Activated CD4-positive, alpha-beta T cell treated with anti-CD3 and anti-CD28 coated beads, Interleukin-2, amount 50 U/mL, for 1 hour (primary cell): ENCODE measurements around the gene PRKG1.

Experiments used
- DNase-seq: peaks from one replicate; pipeline ENCODE4 v3.0.0-alpha.2; 2020

PRKG1 gene

DNA sequence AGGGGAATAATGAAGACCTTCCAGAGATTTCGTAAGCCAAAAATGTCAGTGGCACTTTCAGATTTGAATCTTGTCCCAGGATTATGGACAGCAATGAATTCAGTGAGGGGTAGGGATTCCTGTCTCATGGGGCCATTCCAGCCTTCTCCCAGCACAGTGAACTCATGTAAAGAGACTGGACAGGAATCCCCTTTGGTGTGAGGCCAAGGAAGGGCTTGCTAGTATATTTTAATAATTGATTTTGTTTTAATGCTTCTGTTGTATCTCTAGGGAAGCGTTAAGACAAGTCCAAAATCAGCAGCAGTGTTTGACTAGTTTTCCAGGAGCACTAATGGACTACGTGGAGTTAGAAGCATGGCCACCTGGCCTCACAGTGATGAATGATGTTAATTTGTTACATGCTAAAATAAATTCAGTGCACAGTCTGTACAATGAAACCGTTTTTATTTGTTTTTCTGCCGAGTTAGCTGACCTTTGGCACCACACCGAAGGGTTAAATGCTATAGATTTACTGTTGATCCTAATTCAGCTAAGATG is 1025.8 kb downstream of the PRKG1 start:
- no peak for DNase-seq

DNA sequence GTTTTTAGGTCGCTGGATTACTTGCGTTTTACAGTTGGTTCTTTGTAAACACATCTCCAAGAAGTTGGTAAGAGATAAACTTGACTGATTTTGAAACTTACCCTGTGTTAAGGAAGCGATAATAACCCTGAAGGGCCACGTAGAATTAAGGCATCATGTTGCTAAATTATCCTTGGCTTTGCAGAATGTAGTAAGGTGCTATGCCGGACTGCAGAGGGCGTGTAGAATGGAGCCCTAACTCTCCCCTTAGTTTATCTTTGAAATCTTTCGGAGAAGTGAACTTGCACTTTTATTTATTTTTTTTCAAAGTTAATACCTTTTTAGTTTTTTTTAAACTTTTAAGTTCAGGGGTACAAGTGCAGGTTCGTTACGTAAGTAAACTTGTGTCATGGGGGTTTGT is 1031.0 kb downstream of the PRKG1 start:
- DNase-seq: no peak

DNA sequence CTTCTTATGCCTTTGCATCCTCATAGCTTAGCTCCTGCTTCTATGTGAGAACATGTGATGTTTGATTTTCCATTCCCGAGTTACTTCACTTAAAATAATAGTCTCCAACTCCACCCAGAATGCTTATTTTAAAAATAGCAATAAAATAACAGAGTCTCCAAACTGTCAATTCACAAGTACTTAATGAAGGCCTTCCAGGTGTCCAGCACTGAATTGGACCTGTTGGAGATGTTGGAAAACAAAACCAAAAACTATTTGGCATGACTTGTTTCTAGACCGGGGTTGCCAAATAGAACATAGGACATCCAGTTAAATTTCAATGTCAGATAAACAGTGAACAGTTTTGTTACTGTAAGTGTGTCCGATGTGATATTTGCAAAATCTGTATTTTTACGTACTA is 1031.7 kb downstream of the PRKG1 start:
- no peak for DNase-seq

DNA sequence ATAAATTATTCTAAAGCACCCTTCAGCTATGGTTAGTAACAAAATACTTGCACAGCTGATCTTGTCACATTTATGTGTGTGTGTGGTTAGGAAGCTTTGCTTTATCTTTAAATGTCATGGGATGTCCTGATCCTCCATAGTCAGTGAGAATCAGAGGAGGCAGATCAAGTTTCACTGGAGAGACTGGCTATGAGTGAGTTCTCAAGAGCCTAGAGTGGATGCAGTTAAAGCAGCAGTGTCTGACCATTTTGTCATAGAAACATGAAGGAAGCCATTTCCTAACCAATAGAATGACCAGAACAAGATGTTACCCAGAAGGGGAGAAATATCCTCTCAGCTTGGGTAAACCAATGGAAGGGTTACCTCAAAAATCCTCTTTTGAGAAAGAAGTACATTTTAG is 1032.6 kb downstream of the PRKG1 start:
- no peak for DNase-seq

DNA sequence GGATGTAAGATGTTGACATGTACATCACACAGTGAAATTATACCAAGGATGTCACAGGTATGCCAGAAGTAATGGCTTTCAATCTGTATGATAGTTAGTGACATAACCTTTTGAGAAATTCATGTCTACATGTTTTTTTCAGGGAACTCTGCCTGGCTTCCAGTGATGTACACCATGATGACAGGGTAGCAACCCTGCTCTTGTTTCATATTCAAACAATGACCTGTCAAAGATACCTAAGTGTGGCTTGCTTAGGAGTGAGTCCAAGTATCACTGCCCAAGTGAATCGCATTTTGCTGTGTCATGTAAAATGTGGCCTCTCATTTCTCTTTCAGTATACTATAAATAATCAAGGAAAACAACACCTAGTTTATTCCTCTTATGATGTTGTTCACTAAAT is 1033.9 kb downstream of the PRKG1 start:
- no peak for DNase-seq

DNA sequence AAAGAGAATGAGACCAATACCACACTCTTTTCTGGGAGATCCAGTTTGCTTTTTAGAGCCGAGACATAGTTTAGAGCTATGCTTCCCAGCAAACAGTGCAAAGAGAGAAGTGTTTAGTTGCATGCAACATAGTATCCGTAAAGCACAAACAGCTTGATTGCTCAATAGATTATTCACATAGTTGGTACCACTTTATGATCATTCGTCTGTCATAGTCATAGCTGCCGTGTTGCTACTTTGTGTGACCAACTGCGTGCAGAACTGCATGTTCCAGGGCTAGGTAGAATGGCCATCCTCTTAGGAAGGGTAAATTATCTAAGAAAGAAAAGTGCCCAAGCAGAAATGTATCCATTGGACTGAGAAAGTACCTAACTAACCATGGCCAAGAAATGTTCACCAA is 1036.3 kb downstream of the PRKG1 start:
- DNase-seq: no peak

DNA sequence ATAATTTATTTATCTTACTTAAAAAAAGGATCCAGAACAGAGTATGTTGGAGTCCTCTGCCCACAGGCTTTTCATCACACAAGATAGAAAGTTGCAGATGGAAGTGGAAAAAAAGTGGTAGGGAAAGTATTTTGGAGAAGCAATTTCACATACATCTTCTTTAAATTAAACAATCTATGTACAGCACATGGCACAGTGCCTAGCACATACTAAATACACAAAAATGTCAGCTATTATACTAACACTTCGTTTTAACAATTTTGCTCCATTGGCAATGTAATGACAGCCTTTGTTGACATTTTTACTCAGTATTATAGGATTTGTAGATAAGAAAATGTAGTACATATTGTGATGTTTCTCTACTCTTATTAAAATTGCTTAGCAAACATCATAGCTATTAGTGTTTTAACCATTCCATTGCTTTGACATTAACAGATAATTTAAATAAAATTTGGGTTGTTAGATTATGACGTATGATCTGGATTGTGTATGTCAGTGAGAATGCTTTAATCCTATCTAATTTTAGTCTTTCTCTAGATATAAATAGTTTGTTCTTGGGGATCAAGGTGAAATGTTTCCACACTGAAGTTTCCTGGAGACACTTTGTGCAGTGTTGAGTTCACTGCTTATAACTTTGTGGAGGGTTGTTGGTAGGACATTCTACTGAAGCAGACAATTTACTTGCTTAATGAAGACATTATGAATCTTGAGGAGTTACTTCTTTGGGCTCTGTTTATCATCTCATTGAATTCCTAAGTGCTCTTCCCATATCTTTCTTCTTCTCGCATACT is 1037.0 kb downstream of the PRKG1 start:
- DNase-seq: no peak

DNA sequence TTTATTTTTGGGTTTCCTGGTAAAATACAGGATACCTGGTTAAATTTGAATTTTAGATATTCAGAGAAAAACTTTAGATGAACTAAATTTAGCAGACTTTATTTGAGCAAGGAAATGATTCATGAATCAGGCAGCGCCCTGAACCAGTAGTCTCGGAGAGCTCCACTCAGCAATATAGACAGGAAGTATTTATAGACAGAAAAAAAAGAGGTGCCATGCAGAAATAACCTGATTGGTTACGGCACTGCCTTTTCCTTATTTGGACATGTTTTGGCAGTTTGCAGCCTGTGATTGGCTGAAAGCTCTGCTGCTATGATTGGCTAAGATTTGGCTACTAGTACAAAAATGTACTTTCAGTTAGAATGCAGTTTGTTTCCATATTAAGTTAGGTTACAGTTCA is 1041.5 kb downstream of the PRKG1 start:
- no peak for DNase-seq

DNA sequence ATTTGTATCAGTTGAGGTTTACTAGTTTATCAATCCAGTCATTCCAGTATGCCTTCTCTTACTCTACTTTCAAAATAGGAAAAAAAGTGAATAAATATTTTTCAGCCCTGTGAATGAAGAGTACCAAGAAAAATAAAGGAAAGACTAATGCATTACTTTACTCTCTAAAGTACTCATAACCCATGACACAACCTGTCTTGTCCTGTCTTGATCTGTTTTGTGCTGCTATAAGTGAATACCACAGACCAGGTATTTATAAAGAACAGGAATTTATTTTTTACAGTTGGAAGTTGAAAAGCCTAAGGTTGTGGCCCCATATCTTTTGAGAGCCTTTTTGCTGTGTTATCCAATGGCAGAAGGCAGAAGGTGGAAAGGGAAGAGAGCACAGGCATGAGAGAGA is 1045.2 kb downstream of the PRKG1 start:
- DNase-seq: no peak

DNA sequence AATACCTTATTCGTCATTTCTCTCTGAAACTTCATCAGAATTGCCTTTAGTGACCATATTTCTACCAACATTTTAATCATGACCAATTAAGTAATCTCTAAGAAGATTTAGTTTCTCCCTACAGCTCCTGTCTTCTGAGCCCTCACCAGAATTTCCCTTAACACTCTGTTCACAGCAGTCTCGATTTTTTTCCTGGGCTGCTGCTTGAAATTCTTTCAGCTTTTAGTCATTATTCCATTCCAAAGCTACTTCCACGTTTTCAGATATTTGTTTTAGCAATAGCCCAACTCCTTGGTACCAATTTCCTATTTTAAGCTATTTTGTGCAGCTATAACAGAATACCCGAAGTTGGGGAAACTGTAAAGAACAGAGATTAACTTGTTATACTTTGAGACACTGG is 1047.4 kb downstream of the PRKG1 start:
- no peak for DNase-seq

DNA sequence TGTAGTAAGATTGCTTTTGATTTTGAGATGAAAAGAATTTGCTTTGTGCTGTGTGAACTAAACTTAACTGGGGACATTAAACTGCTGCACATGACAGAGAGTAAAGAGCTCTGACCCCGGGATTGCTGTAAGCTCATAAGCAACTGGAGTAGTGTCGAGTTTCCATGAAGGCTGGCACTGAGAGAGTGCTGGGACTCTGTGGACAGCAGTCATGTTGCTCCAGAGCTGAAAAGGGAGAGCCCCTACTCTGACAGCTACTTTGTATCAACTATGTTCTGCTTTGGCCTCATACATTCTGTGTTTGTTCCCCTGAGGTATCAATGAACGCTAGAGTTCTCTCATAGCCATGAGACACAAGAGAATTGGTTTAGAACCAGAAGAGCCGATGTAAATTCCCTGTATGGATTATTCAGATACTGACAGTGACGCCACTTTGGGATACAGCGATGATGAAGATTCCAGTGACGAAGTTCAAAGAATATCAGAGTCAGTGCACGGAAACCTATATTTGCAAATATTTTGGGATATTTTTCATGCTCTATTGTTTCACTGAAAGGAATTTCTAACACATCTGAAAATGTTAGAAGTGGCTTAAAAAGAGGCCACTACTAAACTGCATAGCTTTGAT is 1053.9 kb downstream of the PRKG1 start:
- DNase-seq: no peak

DNA sequence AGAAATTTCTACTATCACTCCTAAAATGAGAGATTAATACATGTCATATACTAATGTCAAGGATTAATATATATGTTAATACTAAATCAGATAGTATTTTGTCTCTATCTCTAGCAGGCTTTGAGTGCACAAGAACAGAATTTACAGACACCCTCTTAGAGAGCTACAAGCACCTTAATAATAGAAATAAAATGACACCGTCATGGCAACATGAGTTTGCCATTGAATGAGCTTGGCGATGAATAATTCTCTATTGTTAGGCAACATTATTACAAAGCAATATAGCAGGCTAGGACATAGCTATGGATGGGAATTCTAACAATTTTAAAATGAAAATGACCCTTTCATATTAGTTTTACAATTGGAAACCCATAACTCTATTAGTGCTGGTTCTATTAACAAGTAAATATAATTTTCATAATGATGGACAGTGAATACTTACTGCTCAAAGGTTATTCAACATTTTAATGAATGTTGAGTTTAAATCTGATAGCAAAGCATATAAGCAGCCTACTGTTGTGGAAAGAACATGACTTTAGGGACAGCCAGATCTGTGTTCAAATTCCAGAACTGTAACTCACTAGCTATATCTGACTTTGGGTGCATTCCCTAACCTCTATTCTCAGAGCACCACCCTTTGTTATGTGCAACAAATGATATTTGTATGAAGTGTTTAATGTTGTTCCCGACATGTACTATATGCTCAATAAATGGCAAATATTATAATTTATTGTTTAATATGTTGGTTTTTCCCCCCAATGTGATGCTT is 1055.3 kb downstream of the PRKG1 start:
- DNase-seq: no peak

DNA sequence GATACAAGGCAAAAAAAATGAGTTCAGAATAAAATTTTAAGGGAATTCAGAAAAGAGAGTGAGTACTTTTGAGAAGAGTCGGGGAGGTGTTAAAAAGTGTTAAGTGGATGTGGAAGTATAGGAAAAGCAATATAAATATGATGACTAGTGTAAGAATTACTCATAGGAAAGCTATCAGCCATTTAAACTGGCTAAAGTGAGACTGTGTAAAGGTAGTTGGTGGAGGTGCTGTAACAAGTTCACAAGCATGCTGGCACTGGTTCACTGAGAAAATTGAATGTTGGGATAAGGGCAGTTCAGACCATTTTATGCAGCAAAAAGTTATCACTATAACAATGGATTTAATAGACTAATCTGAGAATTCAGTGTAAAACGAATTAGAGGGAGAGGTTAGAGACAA is 1060.8 kb downstream of the PRKG1 start:
- DNase-seq: no peak

DNA sequence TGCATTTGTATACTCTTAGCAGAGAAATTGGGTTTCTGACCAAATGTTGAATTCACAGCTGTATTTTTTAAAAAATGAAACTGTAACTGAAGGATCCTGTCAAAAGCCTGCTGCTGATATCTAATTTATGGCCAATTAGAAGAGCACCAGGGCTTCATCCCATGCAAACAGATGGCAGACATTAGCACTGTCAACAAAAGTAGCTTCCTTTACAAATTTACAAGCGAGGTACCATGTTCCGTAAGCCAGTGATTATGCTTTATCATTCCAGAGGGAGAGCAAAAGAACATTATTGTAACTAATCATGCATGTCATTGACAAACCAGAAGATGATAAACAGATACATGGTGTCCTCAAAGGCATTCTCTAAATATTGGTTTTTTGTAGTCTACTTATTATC is 1062.6 kb downstream of the PRKG1 start:
- no peak for DNase-seq

DNA sequence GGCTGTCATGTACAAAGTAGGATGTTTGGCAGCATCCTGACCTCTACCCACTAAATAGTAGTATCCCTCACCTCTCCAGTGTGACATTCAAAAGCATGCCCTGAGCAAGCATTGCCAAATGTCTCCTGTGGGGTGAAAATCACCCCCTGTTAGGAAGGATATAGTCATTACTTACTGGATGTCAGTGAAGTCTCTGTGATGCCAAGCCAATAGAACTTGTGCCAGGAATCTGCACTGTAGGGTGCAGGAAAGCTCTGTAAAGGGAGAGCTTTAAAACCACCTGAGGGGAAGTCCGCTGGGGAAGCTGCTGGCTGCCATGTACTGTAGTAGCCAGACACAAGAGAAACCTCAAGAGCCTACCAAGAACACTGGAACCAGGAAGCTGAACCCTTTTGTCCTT is 1069.1 kb downstream of the PRKG1 start:
- no peak for DNase-seq

DNA sequence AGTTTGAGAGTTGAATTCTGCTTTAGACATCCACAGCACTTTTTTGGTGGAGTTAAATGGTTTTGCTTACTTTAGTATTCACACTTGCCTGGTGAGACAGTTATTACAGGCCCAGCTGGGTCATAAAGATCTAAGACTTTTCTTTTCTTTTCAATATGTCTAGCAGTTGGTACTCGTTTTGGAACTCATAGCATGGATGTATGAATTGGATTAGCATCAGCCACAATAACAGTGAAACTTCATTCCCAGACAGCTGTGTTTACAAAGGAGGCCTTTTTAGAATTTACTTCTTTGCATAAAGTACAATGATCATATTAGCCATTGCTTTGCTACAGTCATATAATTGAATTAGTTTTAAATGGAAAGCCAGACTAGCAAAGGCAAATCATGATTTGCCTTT is 1071.3 kb downstream of the PRKG1 start:
- no peak for DNase-seq

DNA sequence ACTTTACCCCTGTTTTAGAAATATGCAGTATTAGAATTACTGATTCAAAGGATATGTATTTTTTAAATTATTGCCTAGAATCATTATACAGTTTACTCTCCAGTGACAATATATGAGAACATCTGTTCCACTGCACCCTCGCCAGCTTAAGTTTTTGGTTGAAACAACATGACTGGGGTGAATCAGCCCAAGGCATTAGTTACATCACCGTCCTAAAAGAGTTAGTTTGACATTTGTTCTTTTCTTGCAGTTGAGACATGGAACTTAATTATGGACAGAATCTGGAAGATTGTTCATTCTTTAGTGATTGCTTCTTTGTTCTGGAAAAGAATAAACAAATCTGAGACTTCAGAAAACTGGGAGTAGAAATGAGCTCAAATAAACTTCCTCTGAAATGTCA is 1072.5 kb downstream of the PRKG1 start:
- DNase-seq: no peak

DNA sequence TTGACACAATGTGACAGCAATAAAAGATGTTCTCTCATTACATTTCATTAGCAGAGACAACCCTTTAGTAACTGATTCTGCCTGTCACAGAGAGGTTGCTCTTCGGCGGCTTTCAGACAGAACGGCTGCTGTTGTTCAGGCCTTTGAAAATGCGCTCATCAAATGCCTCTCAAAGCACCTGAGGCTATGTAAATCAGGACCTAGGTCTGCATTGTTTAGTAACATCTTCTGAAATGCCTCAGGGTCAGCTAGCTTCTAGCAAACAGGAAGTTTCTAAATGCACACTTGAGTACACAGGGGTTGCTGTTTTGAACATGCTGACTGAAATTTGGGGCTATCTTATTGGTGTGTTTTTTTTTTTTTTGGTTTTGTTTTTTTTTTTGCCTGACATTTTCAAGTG is 1096.5 kb downstream of the PRKG1 start:
- DNase-seq: no peak

DNA sequence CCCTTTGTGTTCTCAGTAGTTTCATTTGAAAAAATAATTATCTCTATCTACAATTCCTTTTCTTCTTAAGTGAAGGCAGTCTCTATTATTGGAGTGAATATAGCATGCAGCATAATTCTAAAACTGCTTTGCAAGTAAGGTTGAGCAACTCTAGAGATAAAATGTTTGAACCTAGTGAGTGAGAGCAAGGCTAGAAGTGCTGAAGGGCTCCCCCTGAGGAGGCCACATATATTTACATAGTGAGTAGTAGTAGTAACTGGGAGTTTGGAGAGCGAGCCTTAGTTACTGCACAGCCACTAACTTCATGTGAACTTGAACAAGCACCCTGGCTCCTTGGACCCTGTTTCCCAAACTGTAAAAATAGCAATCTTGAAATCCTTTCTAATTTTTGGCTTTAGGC is 1098.3 kb downstream of the PRKG1 start:
- no peak for DNase-seq

DNA sequence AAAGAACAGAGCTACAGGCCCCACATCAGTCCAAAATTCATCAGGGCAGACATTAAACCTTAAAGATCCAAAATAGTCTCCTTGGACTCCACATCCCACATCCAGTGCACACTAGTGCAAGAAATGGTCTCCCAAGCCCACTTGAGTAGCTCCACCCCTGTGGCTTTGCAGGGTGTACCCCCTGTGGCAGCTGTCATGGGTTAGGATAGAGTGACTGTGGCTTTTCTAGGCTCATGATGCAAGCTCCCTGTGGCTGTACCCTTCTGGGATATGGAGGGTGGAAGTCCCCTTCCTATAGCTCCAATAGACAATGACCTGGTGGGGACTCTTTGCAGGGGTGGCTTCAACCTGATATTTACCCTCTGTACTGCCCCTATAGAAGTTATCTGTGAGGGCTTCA is 1111.0 kb downstream of the PRKG1 start:
- DNase-seq: no peak

DNA sequence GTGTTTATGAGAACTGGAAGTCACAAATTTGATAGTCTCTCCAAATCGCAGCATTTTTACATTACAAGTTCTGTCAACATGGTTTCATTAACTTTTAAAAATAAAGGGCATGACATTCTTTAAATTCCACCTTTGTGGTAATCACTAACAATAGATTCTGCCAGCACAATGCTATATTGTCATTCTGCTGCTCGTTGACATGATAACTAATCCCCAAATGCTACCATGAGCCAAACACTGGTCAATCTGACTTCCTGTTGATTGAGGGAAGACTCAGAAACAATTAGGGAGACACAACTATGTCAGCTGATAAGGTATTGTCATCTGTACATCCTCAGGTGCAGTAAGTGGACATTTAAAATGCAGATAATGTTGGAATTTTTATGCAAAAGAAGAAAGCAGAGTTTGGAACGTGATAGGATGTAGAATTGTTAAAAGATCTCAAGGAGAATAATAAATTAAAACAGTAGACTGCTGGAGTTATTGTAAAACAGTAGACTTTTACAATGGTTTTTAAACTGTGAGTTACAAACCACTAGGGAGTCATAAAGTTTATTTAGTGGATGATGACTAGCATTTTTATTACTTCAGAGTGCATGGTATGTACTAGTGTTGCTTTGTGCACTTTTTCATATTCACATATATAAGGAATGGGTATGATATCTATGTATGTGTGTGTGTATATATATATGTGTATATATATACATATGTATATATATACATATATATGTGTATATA is 1113.4 kb downstream of the PRKG1 start:
- DNase-seq: no peak

DNA sequence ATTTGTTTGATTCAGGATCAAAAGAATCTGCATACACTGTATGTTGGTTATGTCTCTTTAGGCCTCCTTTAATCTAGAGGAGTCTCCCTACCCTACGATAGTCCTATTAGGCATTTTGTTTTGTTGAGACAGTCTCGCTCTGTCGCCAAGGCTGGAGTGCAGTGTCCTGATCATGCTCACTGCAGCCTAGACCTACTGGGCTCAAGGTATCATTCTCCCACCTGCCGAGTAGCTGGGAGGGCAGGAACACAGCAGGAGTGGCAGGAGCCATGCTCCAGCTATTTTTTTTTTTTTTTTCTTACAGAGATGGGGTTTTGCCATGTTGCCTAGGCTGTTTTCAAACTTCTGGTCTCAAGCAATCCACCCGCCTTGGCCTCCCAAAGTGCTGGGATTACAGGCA is 1116.8 kb downstream of the PRKG1 start:
- DNase-seq: no peak

DNA sequence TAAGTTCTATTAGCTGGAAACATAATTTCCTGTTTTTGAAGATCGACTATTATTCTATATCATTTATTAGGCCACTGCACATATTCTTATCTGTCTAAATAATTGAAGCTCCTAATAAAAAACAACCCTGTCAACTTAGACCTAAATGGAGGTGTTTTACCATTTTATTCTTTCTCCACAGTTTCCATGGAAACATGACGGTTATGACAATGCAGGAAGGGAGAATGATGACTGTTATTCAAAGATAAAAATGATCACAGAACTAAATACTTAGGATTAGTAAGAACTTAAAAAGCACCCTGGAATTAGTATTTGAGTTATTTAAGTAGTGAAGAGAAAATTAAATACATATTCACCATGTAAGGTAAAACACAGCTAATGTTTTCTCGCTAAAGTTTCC is 1119.9 kb downstream of the PRKG1 start:
- DNase-seq: no peak
